IMR-90 (cell line): ENCODE measurements around the gene SLC36A1. TPM values are rescaled to one million over a fixed set of nuclear protein-coding genes. Genes with fewer than 3 reads are reported as not detected.

Source experiments
- ATAC-seq: fragments of 200-7000 bp; cut with Tn5 transposase; 2 replicates; pipeline ENCODE4 v1.9.1; 2020; ENCODE audit warnings: low read depth, mild to moderate bottlenecking, moderate library complexity
- BruUV-seq: library from RNA; stranded (reverse); fragments of 400-500 nt; replicated peaks from 2 replicates; lab custom pipeline; 2021; lab: Mats Ljungman, UMichigan
- CTCF ChIA-PET: fragments of 300-600 bp; formaldehyde crosslinking; extraction: SDS; loops from one replicate; lab custom pipeline; 2021; ENCODE audit warnings: antibody characterized with exemption; lab: Yijun Ruan, JAX
- POLR2A ChIA-PET: fragments of 300-600 bp; sonication (Branson Sonifier 250); formaldehyde crosslinking; loops from one replicate; lab custom pipeline; 2022; ENCODE audit warnings: antibody characterized with exemption; ENCODE audit not compliant: unreplicated experiment; lab: Charles Lee
- DNase-seq: peaks from one replicate; pipeline ENCODE4 v3.0.0; 2013
- H2AFZ ChIP-seq: replicated peaks from 2 replicates; pipeline ENCODE3; 2013; ENCODE audit warnings: low read length, mild to moderate bottlenecking; ENCODE audit not compliant: poor library complexity
- H2AK5ac ChIP-seq: 2 replicates; pipeline ENCODE4 v1.6.1; 2013; ENCODE audit warnings: low read depth, low read length, inconsistent platforms
- H2AK9ac ChIP-seq: replicated peaks from 2 replicates; pipeline ENCODE3; 2013; ENCODE audit warnings: mild to moderate bottlenecking, low read depth, low read length, moderate library complexity; ENCODE audit not compliant: poor library complexity
- H2BK120ac ChIP-seq: 2 replicates; pipeline ENCODE4 v1.6.1; 2013; ENCODE audit warnings: low read depth, low read length, inconsistent platforms
- H2BK15ac ChIP-seq: 3 replicates; pipeline ENCODE4 v1.6.1; 2013; ENCODE audit warnings: low read depth, low read length, inconsistent platforms
- H2BK20ac ChIP-seq: 2 replicates; pipeline ENCODE4 v1.6.1; 2013; ENCODE audit warnings: low read depth, mild to moderate bottlenecking, inconsistent platforms, low read length, moderate library complexity
- H2BK5ac ChIP-seq: 2 replicates; pipeline ENCODE4 v1.6.1; 2013; ENCODE audit warnings: mild to moderate bottlenecking, low read depth, low read length, inconsistent platforms; ENCODE audit not compliant: poor library complexity, severe bottlenecking
- H3K14ac ChIP-seq: replicated peaks from 2 replicates; pipeline ENCODE4 v1.6.1; 2013; ENCODE audit warnings: low read depth, low read length, inconsistent platforms
- H3K18ac ChIP-seq: 2 replicates; pipeline ENCODE4 v1.6.1; 2013; ENCODE audit warnings: low read depth, low read length, control low read depth
- H3K23ac ChIP-seq: 2 replicates; pipeline ENCODE4 v1.6.1; 2013; ENCODE audit warnings: low read depth, low read length, inconsistent platforms
- H3K27ac ChIP-seq: 2 replicates; pipeline ENCODE4 v1.5.1; 2013; ENCODE audit warnings: mild to moderate bottlenecking, control low read depth, low read length; ENCODE audit not compliant: insufficient read depth
- H3K27me3 ChIP-seq: 2 replicates; pipeline ENCODE4 v1.6.1; 2013; ENCODE audit warnings: low read length; ENCODE audit not compliant: control insufficient read depth, insufficient read depth
- H3K36me3 ChIP-seq: 2 replicates; pipeline ENCODE4 v1.6.1; 2013; ENCODE audit warnings: low read length, mixed read lengths; ENCODE audit not compliant: control insufficient read depth, insufficient read depth
- H3K4ac ChIP-seq: 2 replicates; pipeline ENCODE4 v1.6.1; 2013; ENCODE audit warnings: low read depth, low read length, inconsistent platforms
- H3K4me1 ChIP-seq: 2 replicates; pipeline ENCODE4 v1.6.1; 2013; ENCODE audit warnings: low read length, mixed read lengths; ENCODE audit not compliant: control insufficient read depth, insufficient read depth
- H3K4me2 ChIP-seq: 2 replicates; pipeline ENCODE4 v1.6.1; 2013; ENCODE audit warnings: low read depth, mild to moderate bottlenecking, control low read depth, low read length, moderate library complexity
- H3K4me3 ChIP-seq: 2 replicates; pipeline ENCODE4 v1.5.1; 2013; ENCODE audit warnings: low read depth, mild to moderate bottlenecking, control low read depth, low read length, moderate library complexity; ENCODE audit not compliant: insufficient read depth
- H3K56ac ChIP-seq: 2 replicates; pipeline ENCODE4 v1.6.1; 2013; ENCODE audit warnings: low read length, inconsistent platforms; ENCODE audit not compliant: insufficient read depth; ENCODE audit errors: extremely low read depth
- H3K79me1 ChIP-seq, 2 experiments: 2 replicates each; pipeline ENCODE4 v1.6.1; 2013; ENCODE audit warnings: low read length in 2 of 2, inconsistent platforms in 1 of 2, low read depth in 1 of 2
- H3K9ac ChIP-seq: 2 replicates; pipeline ENCODE4 v1.6.1; 2013; ENCODE audit warnings: low read depth, low read length, control low read depth
- H3K9me1 ChIP-seq: 2 replicates; pipeline ENCODE4 v1.6.1; 2013; ENCODE audit warnings: low read length, inconsistent platforms; ENCODE audit not compliant: insufficient read depth
- H3K9me3 ChIP-seq: 2 replicates; pipeline ENCODE4 v1.6.1; 2013; ENCODE audit warnings: low read length; ENCODE audit not compliant: control insufficient read depth, insufficient read depth
- H4K20me1 ChIP-seq: 2 replicates; pipeline ENCODE4 v1.6.1; 2013; ENCODE audit warnings: low read length, inconsistent platforms; ENCODE audit not compliant: insufficient read depth
- H4K5ac ChIP-seq: 2 replicates; pipeline ENCODE4 v1.6.1; 2013; ENCODE audit warnings: mild to moderate bottlenecking, low read depth, low read length, control low read depth
- H4K8ac ChIP-seq, 2 experiments: 2 replicates each; pipeline ENCODE4 v1.6.1; 2013; ENCODE audit warnings: low read depth in 2 of 2, low read length in 2 of 2, control low read depth in 1 of 2, inconsistent platforms in 1 of 2
- H4K91ac ChIP-seq: 2 replicates; pipeline ENCODE4 v1.6.1; 2013; ENCODE audit warnings: low read depth, low read length, inconsistent platforms; ENCODE audit not compliant: insufficient read depth
- CEBPB ChIP-seq: IDR thresholded peaks from 2 replicates; pipeline ENCODE4 v1.6.1; 2012; ENCODE audit warnings: low read depth, low read length, improper control_type of control experiment
- FOS ChIP-seq: fragments of 150-350 bp; IDR thresholded peaks from 2 replicates; pipeline ENCODE4 v1.6.1; 2016; ENCODE audit warnings: low read depth, low read length
- NFE2L2 ChIP-seq: fragments of 150-350 bp; IDR thresholded peaks from 2 replicates; pipeline ENCODE4 v1.6.1; 2016; ENCODE audit warnings: low read depth, mild to moderate bottlenecking, low read length
- WGBS, 2 experiments: methylation state at CpG; one replicate each; pipeline versions ENCODE4 v1.1.5 to v1.1.7; 2013; ENCODE audit warnings: missing lambda C conversion rate in 2 of 2; ENCODE audit not compliant: insufficient read length in 1 of 2; ENCODE audit errors: extremely low coverage in 2 of 2; 5-methylcytosine and 5-hydroxymethylcytosine counted together
- dilution Hi-C: fragments of 300-500 bp; cut with HindIII; formaldehyde crosslinking; loops from one replicate; pipeline ENCODE4 v1.14.3; 2018; ENCODE audit warnings: low sequenced_read_pairs; ENCODE audit not compliant: unreplicated experiment
- in situ Hi-C: fragments of 300-500 bp; cut with MboI; formaldehyde crosslinking; loops from 3 replicates; pipeline ENCODE4 v1.14.3; 2019; ENCODE audit warnings: low sequenced_read_pairs, inconsistent platforms, mixed read lengths
- intact Hi-C: fragments of 100-400 bp; cut with micrococcal nuclease; formaldehyde crosslinking; loops from 2 replicates; pipeline ENCODE4 v1.10.0; 2022
- polyA plus RNA-seq, 3 experiments: library from polyadenylated mRNA; depleted of rRNA; stranded (reverse); fragments of >200 nt; gene quantifications; 2 replicates each; pipeline ENCODE4 v1.2.3, GENCODE V29; 2012; ENCODE audit warnings: low replicate concordance in 1 of 3
- total RNA-seq: library from RNA; depleted of rRNA; stranded (reverse); fragments of >200 nt; gene quantifications from 2 replicates; pipeline ENCODE4 v1.2.3, GENCODE V29; 2012

Gene SLC36A1
- total and polyA plus RNA-seq, 2 of the 4 experiments (the other 2 are of a cell fraction): 5.7 to 8.7 TPM

DNA sequence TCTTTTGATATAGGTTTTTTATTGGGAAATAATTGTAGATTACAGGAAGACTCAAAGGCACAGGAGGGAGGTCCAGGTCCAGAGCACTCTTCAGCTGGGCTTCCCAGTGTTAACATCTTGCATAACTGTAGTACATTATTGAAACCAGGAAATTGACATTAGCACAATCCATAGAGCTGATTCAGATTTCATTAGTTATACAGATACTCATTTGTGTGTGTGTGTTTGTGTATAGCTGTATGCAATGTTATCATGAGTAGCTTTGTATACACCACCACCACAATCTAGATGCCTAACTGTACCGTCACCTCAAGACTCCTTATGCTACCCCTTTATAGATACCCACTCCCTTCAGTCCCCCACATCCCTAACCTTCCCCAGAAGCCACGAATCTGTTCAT is 47.9 kb downstream of the SLC36A1 start:
- Histone ChIP-seq H3K14ac (no peak overlapping the region), H4K91ac (no peak overlapping the region), H2BK120ac (no peak overlapping the region), H4K8ac (no peak overlapping the region), H3K4me3 (no peak overlapping the region), H3K9me1 (no peaks in the 10 kb centered on the region), H2BK15ac (no peak overlapping the region), H3K79me1 (peaks cover 0 to 6% of the 10 kb centered on the region in 2 experiments; a peak in 1 of 4 replicates), H2AFZ (no peak overlapping the region), H3K4ac (no peak overlapping the region), H2AK9ac (no peak overlapping the region), H4K5ac (no peak overlapping the region), H2AK5ac (no peak overlapping the region), H3K23ac (no peak overlapping the region), H3K9ac (no peak overlapping the region), H3K27ac (no peak overlapping the region), H2BK5ac (peak overlapping the region; percentile 73), H2BK20ac (no peak overlapping the region), H3K4me1 (no peaks in the 10 kb centered on the region), H3K56ac (no peak overlapping the region), H4K20me1 (no peaks in the 10 kb centered on the region), H3K9me3 (no peaks in the 10 kb centered on the region), H3K4me2 (no peak overlapping the region), H3K18ac (no peak overlapping the region), H3K27me3 (no peaks in the 10 kb centered on the region), H3K36me3 (peaks cover 4% of the 10 kb centered on the region)
- ATAC-seq (peak; percentile 80), DNase-seq (peak; percentile 81)
- TF ChIP-seq CEBPB (peak; percentile 59), FOS (peak; percentile 51; the same call in 1 of the 2 replicates), NFE2L2 (no peak)
- ChIA-PET POLR2A (no interaction called here), CTCF (no interaction called here)
- dilution Hi-C loops: no loop called here
- no CpG with 5 or more reads among the region's 2 CpGs for WGBS, 2 experiments
- no TSS peak for BruUV-seq
- intact Hi-C loops: loop anchor here (5.0 kb wide), 2 partner anchors 108 to 178 kb away; no protein-coding TSS in a partner anchor
- in situ Hi-C loops: no loop called here
